GM12873 (cell line): Measurements from ENCODE around the gene RGS19.

ENCODE experiments used
- CTCF ChIP-seq: IDR thresholded peaks from 2 replicates; pipeline ENCODE4 v1.5.1; 2012; ENCODE audit warnings: low read depth, mild to moderate bottlenecking, moderate library complexity, low read length, control low read depth; ENCODE audit not compliant: insufficient read depth; ENCODE audit errors: missing control alignments

Gene RGS19

GRCh38 chr20:64042054-64042781, 37.1 kb downstream of the RGS19 start:
- TF ChIP-seq CTCF: no peak

GRCh38 chr20:64041781-64042053, 37.6 kb downstream of the RGS19 start:
- TF ChIP-seq CTCF: no peak

GRCh38 chr20:64041040-64041780, 38.1 kb downstream of the RGS19 start:
- TF ChIP-seq CTCF: no peak

GRCh38 chr20:64040231-64041039, 38.9 kb downstream of the RGS19 start:
- TF ChIP-seq CTCF: no peak

GRCh38 chr20:64039293-64040160, 39.8 kb downstream of the RGS19 start:
- TF ChIP-seq CTCF: no peak

- peak; percentile 74 for TF ChIP-seq CTCF
These were observed 40.6 kb downstream of the RGS19 start for GRCh38 chr20:64038565-64039292.
